ENCODE measurements around the gene CHST9. TPM values are rescaled to one million over a fixed set of nuclear protein-coding genes. Genes with fewer than 3 reads are reported as not detected.

Gene CHST9
- total and polyA plus RNA-seq, 2 experiments from 2014 or later = 15.5 to 16.8 TPM

- Mint-ChIP-seq H3K36me3 (ENCODE audit: low read depth) (no peaks in the 10 kb centered on the region), H3K9me3 (peaks cover 6% of the 10 kb centered on the region), H3K27me3 (ENCODE audit: insufficient read depth, low read depth, poor library complexity) (peaks cover 1% of the 10 kb centered on the region), H3K4me1 (peaks cover 12% of the 10 kb centered on the region), H3K27ac (no peak overlapping the region), H3K4me3 (no peak overlapping the region)
- TF ChIP-seq REST (IDR thresholded peaks at IDR 0.05; ENCODE audit: unreplicated experiment) (no peak), NANOG (IDR thresholded peaks at IDR 0.05; ENCODE audit: borderline replicate concordance) (no peak), CREB1 (CRISPR knock-in tag; IDR thresholded peaks at IDR 0.05; ENCODE audit: low read depth) (no peak), ZNF114 (CRISPR knock-in tag; IDR thresholded peaks at IDR 0.05) (no peak), ZNF462 (CRISPR knock-in tag; IDR thresholded peaks at IDR 0.05) (no peak), ZNF331 (CRISPR knock-in tag; IDR thresholded peaks at IDR 0.05; ENCODE audit: low read depth) (no peak), CTCF (conservative IDR thresholded peaks at IDR 0.05; ENCODE audit: low read depth in 2 of 2) (no peak), EZH2phosphoT487 (IDR thresholded peaks at IDR 0.05; ENCODE audit: unreplicated experiment) (no peak), STAT1 (IDR thresholded peaks at IDR 0.05; ENCODE audit: unreplicated experiment) (no peak), JUNB (IDR thresholded peaks at IDR 0.05; ENCODE audit: unreplicated experiment) (no peak), EZH2 (IDR thresholded peaks at IDR 0.05; ENCODE audit: low read depth, unreplicated experiment) (no peak), ETS1 (IDR thresholded peaks at IDR 0.05) (no peak), POLR2AphosphoS5 (IDR thresholded peaks at IDR 0.05; ENCODE audit: low read depth) (no peak)
- H3F3A ChIP-seq (replicated peaks; ENCODE audit: low read depth) = no peaks in the 10 kb centered on the region
- no peaks in the 10 kb centered on the region for H3K79me2 ChIP-seq (replicated peaks; ENCODE audit: insufficient read depth)
- no peaks in the 10 kb centered on the region for H4K20me1 ChIP-seq (replicated peaks; ENCODE audit: insufficient read depth)
- no peaks in the 10 kb centered on the region for H3K4me1 ChIP-seq (ENCODE audit: insufficient read depth)
- no peaks in the 10 kb centered on the region for H3K27me3 ChIP-seq (ENCODE audit: insufficient read depth)
- no peak overlapping the region for H3K4me3 ChIP-seq
- H2AFZ ChIP-seq = no peak overlapping the region
- H3K36me3 ChIP-seq (ENCODE audit: insufficient read depth) = no peaks in the 10 kb centered on the region
- peak; percentile 75 for DNase-seq (ENCODE audit: low spot score)
- peak; percentile 72 for ATAC-seq
- H3K9me2 ChIP-seq (ENCODE audit: insufficient read depth) = peaks cover 11% of the 10 kb centered on the region; the same call in 1 of the 2 replicates
- no peak overlapping the region for H3K27ac ChIP-seq (ENCODE audit: low read depth)
- no peak overlapping the region for H3K4me2 ChIP-seq
Measured at GRCh38 chr18:26909599-26910290, 275.4 kb downstream of the CHST9 start.
